Glutamatergic neuron (in vitro differentiated cells): ENCODE results near the gene KCNQ1. TPM values are rescaled to one million over a fixed set of nuclear protein-coding genes. Genes with fewer than 3 reads are reported as not detected.

ENCODE experiments used
- DNase-seq: peaks from one replicate; pipeline ENCODE4 v3.0.0; 2022
- H3K27ac Mint-ChIP-seq: one replicate; pipeline ENCODE4 v1.8.0; 2020; ENCODE audit warnings: mild to moderate bottlenecking, mixed read lengths, inconsistent platforms; ENCODE audit not compliant: unreplicated experiment
- H3K27me3 Mint-ChIP-seq: one replicate; pipeline ENCODE4 v1.8.0; 2020; ENCODE audit warnings: mild to moderate bottlenecking, moderate library complexity, mixed read lengths, inconsistent platforms; ENCODE audit not compliant: unreplicated experiment
- H3K36me3 Mint-ChIP-seq: one replicate; pipeline ENCODE4 v1.8.0; 2020; ENCODE audit warnings: mild to moderate bottlenecking, mixed read lengths, inconsistent platforms; ENCODE audit not compliant: unreplicated experiment
- H3K4me1 Mint-ChIP-seq: one replicate; pipeline ENCODE4 v1.8.0; 2020; ENCODE audit warnings: mild to moderate bottlenecking, low read depth, mixed read lengths, inconsistent platforms; ENCODE audit not compliant: unreplicated experiment
- H3K4me3 Mint-ChIP-seq: one replicate; pipeline ENCODE4 v1.8.0; 2020; ENCODE audit warnings: mild to moderate bottlenecking, mixed read lengths, inconsistent platforms; ENCODE audit not compliant: unreplicated experiment
- H3K9me3 Mint-ChIP-seq: one replicate; pipeline ENCODE4 v1.8.0; 2020; ENCODE audit warnings: mild to moderate bottlenecking, moderate library complexity, mixed read lengths, inconsistent platforms; ENCODE audit not compliant: unreplicated experiment
- CTCF ChIP-seq: fragments of 200-600 bp; sonication (generic); IDR thresholded peaks from one replicate; pipeline ENCODE4 v1.5.0; 2021; ENCODE audit not compliant: partially characterized antibody, unreplicated experiment
- total RNA-seq: library from RNA; stranded (reverse); fragmentation: NEBNext Ultra II Directional; extraction: Animal tissue kit (Norgen Biotek cat#: 25700); gene quantifications from one replicate; pipeline ENCODE4 v1.2.1, GENCODE V29; 2021; ENCODE audit not compliant: unreplicated experiment

KCNQ1 gene
- total RNA-seq, 1 donor from 2014 or later = 0.44 TPM

- Mint-ChIP-seq H3K9me3 (peaks cover 3% of the 10 kb centered on the region), H3K4me3 (no peak overlapping the region), H3K36me3 (no peaks in the 10 kb centered on the region), H3K27me3 (peaks cover 4% of the 10 kb centered on the region), H3K27ac (no peak overlapping the region), H3K4me1 (no peaks in the 10 kb centered on the region)
- DNase-seq = no peak
- no peak for TF ChIP-seq CTCF
Measured at GRCh38 chr11:2415171-2415570, 29.6 kb upstream of the KCNQ1 start.

- Mint-ChIP-seq H3K4me1 (no peaks in the 10 kb centered on the region), H3K9me3 (peaks cover 3% of the 10 kb centered on the region), H3K4me3 (no peak overlapping the region), H3K27me3 (peaks cover 4% of the 10 kb centered on the region), H3K36me3 (no peaks in the 10 kb centered on the region), H3K27ac (no peak overlapping the region)
- no peak for DNase-seq
- TF ChIP-seq CTCF = peak; percentile 27
Measured at GRCh38 chr11:2415601-2416380, 29.0 kb upstream of the KCNQ1 start.

- TF ChIP-seq CTCF = no peak
Measured at GRCh38 chr11:2416765-2417164, 28.0 kb upstream of the KCNQ1 start.

GRCh38 chr11:2417856-2418692 lies 26.7 kb upstream of the KCNQ1 start:
- Mint-ChIP-seq H3K36me3 (no peaks in the 10 kb centered on the region), H3K4me1 (no peaks in the 10 kb centered on the region), H3K4me3 (no peak overlapping the region), H3K9me3 (peaks cover 3% of the 10 kb centered on the region), H3K27me3 (peaks cover 2% of the 10 kb centered on the region), H3K27ac (no peak overlapping the region)
- no peak for TF ChIP-seq CTCF
- no peak for DNase-seq

More at GRCh38 chr11:2416765-2417164, 28.0 kb upstream of the KCNQ1 start:
- Mint-ChIP-seq H3K27ac (no peak overlapping the region), H3K36me3 (no peaks in the 10 kb centered on the region), H3K27me3 (peaks cover 2% of the 10 kb centered on the region), H3K9me3 (peaks cover 3% of the 10 kb centered on the region), H3K4me1 (no peaks in the 10 kb centered on the region), H3K4me3 (no peak overlapping the region)
- DNase-seq = no peak
